ENCODE results near the gene ZNF384.

- TF ChIP-seq CTCF (IDR thresholded peaks at IDR 0.05) (no peak), POLR2A (IDR thresholded peaks at IDR 0.05) (no peak)
Observed at GRCh38 chr12:6650832-6651231, 38.3 kb downstream of the ZNF384 start.

Data from testis (tissue), 2 donors.